GM18508 (cell line): ENCODE measurements around the gene AOPEP.

ENCODE experiments used
- ATAC-seq: cut with Tn5 transposase; IDR thresholded peaks from one replicate; pipeline ENCODE4 v1.9.1; 2021; ENCODE audit warnings: moderate number of reproducible peaks; ENCODE audit not compliant: insufficient read depth, unreplicated experiment

Gene AOPEP

GRCh38 chr9:94785215-94786169 is 59.0 kb downstream of the AOPEP start:
- ATAC-seq: no peak

GRCh38 chr9:94786586-94786985 is 60.1 kb downstream of the AOPEP start:
- ATAC-seq: no peak

GRCh38 chr9:94787266-94787665 is 60.8 kb downstream of the AOPEP start:
- no peak for ATAC-seq

- no peak for ATAC-seq
Observed at GRCh38 chr9:94788570-94789105, 62.1 kb downstream of the AOPEP start.

- no peak for ATAC-seq
Observed at GRCh38 chr9:94791435-94791834, 64.9 kb downstream of the AOPEP start.

GRCh38 chr9:94792511-94792910 is 66.0 kb downstream of the AOPEP start:
- no peak for ATAC-seq

- ATAC-seq: no peak
Observed at GRCh38 chr9:94794476-94795167, 68.1 kb downstream of the AOPEP start.

GRCh38 chr9:94796687-94797086 is 70.2 kb downstream of the AOPEP start:
- ATAC-seq: no peak

GRCh38 chr9:94798201-94798600 is 71.7 kb downstream of the AOPEP start:
- no peak for ATAC-seq

- ATAC-seq: no peak
Observed at GRCh38 chr9:94798708-94799107, 72.2 kb downstream of the AOPEP start.

GRCh38 chr9:94799578-94800264 is 73.2 kb downstream of the AOPEP start:
- ATAC-seq: no peak

GRCh38 chr9:94800424-94801117 is 74.1 kb downstream of the AOPEP start:
- ATAC-seq: no peak

GRCh38 chr9:94801234-94801633 is 74.7 kb downstream of the AOPEP start:
- no peak for ATAC-seq

- no peak for ATAC-seq
Observed at GRCh38 chr9:94801681-94802080, 75.2 kb downstream of the AOPEP start.

- ATAC-seq: no peak
Observed at GRCh38 chr9:94802251-94802650, 75.8 kb downstream of the AOPEP start.

GRCh38 chr9:94802793-94803192 is 76.3 kb downstream of the AOPEP start:
- ATAC-seq: no peak

GRCh38 chr9:94804316-94804715 is 77.8 kb downstream of the AOPEP start:
- no peak for ATAC-seq

- ATAC-seq: no peak
Observed at GRCh38 chr9:94805051-94805489, 78.6 kb downstream of the AOPEP start.

- ATAC-seq: no peak
Observed at GRCh38 chr9:94805585-94805984, 79.1 kb downstream of the AOPEP start.

GRCh38 chr9:94806307-94806893 is 79.9 kb downstream of the AOPEP start:
- ATAC-seq: no peak
